Right hindlimb (tissue), 1 donor: ENCODE data around the gene CEP170B.
"Not testable (repeated sequence)": the region's sequence is repeated elsewhere in the genome, so short reads cannot be mapped to it uniquely, and the experiment has no call there.

Experiments
- DNase-seq: peaks from one replicate; pipeline ENCODE4 v3.0.0-alpha.2; 2018

The CEP170B gene

GRCh38 chr14:104933746-104934733, 69.0 kb downstream of the CEP170B start:
- no peak for DNase-seq

- DNase-seq = no peak
Observed at GRCh38 chr14:104935026-104935650, 70.1 kb downstream of the CEP170B start.

- no peak for DNase-seq
Observed at GRCh38 chr14:104935955-104936354, 70.9 kb downstream of the CEP170B start.

GRCh38 chr14:104936361-104937155, 71.5 kb downstream of the CEP170B start:
- DNase-seq = no peak

- no peak for DNase-seq
Observed at GRCh38 chr14:104937161-104937560, 72.1 kb downstream of the CEP170B start.

GRCh38 chr14:104937694-104938365, 72.8 kb downstream of the CEP170B start:
- no peak for DNase-seq

- no peak for DNase-seq
Observed at GRCh38 chr14:104938436-104938835, 73.4 kb downstream of the CEP170B start.

DNA sequence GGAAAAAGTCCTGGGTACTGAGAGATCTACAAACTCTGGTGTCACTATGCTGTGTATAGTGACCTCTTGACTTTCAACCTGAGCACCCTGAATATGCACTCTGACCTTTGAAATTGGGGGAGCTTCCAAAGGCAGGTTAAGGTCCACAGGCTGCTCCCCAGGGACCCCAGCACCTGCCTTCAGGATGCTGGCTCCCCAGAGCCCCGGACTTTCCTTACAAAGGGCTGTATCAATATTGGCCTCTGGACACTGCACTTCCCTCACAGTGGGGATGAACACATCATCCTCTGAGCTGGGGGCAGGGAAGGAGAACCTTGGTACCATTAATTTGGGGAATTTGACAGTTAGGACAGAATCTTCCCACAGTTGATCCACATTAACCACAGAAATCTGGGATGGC, 73.9 kb downstream of the CEP170B start:
- DNase-seq = no peak

DNA sequence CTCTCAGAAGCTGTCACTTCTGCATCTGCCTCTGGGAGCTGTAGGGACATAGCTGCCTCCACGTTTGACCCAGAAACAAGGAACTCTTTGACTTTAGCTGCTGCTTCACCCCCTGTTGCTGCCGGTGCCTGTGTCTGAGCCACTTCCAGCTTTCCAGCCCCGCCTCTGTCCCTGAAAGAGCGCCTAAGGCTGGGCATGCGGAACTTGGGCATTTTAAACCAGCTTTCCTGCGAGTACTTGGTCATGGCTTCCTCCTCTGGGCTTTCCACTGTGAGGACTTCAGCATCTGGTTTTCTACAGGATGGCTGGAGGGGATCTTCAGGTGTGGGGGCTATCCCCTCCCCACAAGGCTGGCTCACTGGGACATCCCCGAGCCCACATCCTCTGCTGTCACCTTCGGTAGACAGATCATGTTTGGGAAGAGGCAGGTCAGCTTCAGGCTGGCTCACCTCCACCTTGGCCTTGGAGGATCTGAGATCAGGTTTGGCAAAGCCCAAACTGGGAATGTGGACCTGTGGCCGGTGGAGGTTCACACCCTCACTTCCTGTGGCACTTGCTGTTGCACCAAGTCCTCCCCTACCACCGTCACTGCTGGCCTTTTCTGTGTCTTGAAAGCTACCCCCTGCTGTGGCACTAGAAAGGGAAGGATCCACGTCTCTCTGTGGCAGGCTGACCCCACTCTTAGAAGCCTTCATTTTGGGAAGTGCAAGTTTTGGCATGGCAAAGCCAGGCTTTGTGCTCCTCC, 74.8 kb downstream of the CEP170B start:
- DNase-seq = no peak

DNA sequence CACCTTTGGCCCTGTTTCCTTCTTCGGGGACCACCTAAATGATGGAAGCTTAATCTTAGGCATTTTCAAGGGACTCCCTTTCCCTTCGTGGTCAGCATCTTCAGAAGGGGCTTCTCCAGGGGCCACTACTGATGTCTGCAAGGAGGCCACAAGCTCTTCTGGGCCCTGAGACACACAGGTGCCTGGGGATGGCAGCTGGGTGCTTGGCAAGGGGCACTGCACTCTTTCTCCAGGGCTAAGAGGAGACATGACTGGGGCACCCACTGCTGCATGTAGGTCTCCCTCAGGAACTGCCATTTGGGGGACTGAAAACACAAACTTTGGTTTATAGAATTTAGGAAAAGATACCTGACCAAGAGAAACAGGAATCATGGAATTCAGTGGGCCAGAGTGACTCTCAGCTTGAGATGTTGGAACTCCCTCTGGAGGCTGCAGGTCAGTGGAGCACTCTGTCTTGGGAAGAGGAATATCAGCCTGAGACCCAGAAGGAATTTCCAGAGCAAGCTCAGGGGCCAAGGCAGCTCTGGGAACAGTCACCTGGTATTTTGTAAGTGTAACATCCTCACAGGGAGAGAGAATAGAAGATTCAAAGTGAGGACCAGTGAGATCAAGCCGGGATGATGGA, 75.6 kb downstream of the CEP170B start:
- DNase-seq = no peak

- DNase-seq = no peak
Observed at GRCh38 chr14:104941508-104942365, 76.7 kb downstream of the CEP170B start.

- DNase-seq = no peak
Observed at GRCh38 chr14:104942586-104942985, 77.5 kb downstream of the CEP170B start.

GRCh38 chr14:104943216-104944015, 78.3 kb downstream of the CEP170B start:
- DNase-seq = not testable (repeated sequence)

DNA sequence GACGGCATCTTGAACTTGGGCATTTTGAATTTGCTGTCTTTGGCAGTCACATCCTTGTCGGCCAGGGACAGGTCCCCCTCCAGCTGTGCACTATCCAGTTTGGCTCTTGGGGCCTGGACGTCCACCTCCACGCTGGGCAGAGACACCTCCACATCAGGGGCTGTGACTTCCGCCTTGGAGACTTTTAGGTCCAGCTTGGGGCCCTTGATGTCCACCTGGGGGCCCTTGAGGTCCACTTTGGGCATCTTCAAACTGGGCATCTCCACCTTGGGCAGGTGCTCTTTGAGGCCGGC, 78.9 kb downstream of the CEP170B start:
- DNase-seq = not testable (repeated sequence)

GRCh38 chr14:104944436-104945205, 79.6 kb downstream of the CEP170B start:
- not testable (repeated sequence) for DNase-seq

GRCh38 chr14:104945266-104945665, 80.2 kb downstream of the CEP170B start:
- DNase-seq = not testable (repeated sequence)
